VCaP (cell line): Measurements from ENCODE around the gene OR7C1.
"Not testable (repeated sequence)": the region's sequence is repeated elsewhere in the genome, so short reads cannot be mapped to it uniquely, and the experiment has no call there.

Source experiments
- H3K27ac ChIP-seq: fragments of 450-650 bp; 2 replicates; pipeline ENCODE4 v1.5.1; 2017
- TF ChIP-seq, protein P1 (sequence below): fragments of 450-650 bp; conservative IDR thresholded peaks from 2 replicates; pipeline ENCODE4 v1.5.1; 2017; ENCODE audit warnings: mild to moderate bottlenecking, moderate library complexity

The OR7C1 gene

DNA sequence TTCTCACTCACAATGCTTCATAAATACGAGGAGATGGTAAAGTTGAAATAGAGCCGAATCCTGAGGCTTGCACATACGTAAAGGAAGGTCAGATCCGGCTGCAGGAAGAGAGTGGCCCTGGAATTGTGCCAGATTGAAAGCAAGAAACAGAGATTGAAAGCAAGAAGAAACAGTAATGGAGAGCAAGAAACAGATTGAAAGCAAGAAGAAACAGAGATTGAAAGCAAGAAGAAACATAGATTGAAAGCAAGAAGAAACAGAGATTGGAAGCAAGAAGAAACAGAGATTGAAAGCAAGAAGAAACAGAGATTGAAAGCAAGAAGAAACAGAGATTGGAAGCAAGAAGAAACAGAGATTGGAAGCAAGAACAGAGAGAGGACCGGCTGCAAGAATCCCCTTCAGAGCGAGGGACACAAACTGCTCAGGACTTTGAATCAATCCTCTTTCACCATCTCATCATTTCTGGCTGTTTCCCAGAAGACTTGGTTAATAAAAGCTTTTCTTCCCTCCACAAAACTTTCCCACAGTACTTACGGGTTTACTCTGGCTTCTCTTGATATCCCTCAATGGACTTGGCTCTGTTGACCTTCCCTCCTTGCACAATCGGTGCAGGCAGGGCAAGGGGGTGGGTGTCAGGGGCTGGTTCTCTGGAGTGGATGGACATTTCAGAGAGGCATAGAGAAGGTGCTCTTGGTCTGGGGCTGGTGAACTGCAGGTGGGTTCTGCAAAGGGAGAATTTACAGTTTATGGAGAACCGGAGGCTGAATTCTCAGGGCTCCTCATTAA lies 25.5 kb downstream of the OR7C1 start:
- no peak overlapping the region for H3K27ac ChIP-seq
- TF ChIP-seq, protein P1, sequence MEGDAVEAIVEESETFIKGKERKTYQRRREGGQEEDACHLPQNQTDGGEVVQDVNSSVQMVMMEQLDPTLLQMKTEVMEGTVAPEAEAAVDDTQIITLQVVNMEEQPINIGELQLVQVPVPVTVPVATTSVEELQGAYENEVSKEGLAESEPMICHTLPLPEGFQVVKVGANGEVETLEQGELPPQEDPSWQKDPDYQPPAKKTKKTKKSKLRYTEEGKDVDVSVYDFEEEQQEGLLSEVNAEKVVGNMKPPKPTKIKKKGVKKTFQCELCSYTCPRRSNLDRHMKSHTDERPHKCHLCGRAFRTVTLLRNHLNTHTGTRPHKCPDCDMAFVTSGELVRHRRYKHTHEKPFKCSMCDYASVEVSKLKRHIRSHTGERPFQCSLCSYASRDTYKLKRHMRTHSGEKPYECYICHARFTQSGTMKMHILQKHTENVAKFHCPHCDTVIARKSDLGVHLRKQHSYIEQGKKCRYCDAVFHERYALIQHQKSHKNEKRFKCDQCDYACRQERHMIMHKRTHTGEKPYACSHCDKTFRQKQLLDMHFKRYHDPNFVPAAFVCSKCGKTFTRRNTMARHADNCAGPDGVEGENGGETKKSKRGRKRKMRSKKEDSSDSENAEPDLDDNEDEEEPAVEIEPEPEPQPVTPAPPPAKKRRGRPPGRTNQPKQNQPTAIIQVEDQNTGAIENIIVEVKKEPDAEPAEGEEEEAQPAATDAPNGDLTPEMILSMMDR, result no peak

DNA sequence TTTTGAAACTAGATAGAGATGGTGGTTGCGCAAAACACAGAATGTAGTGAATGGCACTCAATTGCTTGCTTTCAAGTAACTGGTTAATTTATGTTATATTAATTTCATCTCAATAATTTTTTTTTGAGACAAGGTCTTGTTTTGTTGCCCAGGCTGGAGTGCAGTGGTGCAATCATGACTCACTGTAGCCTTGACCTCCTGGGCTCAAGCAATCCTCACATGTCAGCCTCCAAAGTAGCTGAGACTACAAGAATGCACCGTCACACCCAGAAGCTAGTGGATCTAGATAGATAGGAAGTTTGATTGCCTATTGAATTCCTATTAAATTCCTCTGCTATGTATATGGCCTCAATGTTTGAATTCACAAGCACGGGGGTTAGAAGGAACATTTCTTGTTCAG lies 30.2 kb downstream of the OR7C1 start:
- H3K27ac ChIP-seq, result no peak overlapping the region
- TF ChIP-seq, protein P1, result no peak

GRCh38 chr19:14798760-14799159 lies 36.2 kb downstream of the OR7C1 start:
- H3K27ac ChIP-seq, result no peak overlapping the region
- TF ChIP-seq, protein P1, result no peak

DNA sequence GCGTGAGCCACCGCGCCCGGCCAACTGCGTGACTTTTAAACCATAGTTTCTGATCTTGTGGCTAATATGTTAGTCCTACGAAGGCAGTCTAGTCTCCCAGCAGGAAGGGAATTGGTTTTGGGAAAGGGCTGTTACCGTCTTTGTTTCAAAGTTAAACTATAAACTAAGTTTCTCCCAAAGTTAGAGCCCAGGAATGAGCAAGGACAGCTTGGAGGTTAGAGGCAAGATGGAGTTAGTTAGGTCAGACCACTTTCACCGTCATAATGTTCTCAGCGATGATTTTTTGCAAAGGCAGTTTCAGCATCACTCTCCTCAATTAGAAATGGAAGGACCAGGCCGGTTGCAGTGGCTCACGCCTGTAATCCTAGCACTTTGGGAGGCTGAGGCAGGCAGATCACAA lies 39.0 kb downstream of the OR7C1 start:
- H3K27ac ChIP-seq, result no peak overlapping the region
- TF ChIP-seq, protein P1, result no peak

GRCh38 chr19:14795078-14795721 lies 39.8 kb downstream of the OR7C1 start:
- TF ChIP-seq, protein P1, result no peak
- H3K27ac ChIP-seq, result no peak overlapping the region

DNA sequence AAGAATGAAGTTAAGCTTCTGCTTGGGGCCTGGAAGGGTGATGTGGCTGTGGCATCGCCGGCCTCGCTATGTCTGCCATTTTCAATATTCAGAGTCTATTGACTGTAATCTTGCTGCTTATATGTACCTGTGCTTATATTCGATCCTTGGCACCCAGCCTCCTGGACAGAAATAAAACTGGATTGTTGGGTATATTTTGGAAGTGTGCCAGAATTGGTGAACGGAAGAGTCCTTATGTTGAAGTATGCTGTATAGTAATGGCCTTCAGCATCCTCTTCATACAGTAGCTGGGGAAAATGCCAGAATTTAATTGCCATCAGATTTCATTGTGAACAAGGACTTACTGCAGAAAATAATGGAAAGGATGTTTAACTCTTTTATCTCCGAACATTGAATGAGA lies 42.7 kb downstream of the OR7C1 start:
- H3K27ac ChIP-seq, result not testable (repeated sequence)

DNA sequence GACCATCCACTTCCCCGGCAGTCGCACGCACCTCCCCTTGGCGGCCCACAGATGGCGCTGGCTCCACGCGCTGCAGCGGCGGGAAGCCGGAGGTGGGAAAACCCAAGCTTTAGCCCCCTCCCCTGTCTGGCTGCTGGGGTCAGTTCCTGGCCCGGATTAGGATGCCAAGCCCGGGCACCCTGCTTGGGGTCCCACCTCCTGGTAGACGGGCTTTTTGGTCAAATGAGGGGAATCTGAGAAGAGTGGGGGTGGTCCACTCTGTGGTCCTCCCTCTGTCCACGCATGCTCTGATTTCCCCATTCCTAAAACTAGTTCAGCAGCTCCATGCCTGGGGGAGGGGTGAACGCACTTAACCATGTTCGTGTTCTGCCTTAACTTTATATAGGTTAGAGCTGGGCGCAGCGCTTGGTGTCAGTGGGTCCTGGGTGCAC lies 48.5 kb downstream of the OR7C1 start:
- TF ChIP-seq, protein P1, result peak; percentile 99
- peak overlapping the region; percentile 29; the same call in 1 of the 2 replicates for H3K27ac ChIP-seq

DNA sequence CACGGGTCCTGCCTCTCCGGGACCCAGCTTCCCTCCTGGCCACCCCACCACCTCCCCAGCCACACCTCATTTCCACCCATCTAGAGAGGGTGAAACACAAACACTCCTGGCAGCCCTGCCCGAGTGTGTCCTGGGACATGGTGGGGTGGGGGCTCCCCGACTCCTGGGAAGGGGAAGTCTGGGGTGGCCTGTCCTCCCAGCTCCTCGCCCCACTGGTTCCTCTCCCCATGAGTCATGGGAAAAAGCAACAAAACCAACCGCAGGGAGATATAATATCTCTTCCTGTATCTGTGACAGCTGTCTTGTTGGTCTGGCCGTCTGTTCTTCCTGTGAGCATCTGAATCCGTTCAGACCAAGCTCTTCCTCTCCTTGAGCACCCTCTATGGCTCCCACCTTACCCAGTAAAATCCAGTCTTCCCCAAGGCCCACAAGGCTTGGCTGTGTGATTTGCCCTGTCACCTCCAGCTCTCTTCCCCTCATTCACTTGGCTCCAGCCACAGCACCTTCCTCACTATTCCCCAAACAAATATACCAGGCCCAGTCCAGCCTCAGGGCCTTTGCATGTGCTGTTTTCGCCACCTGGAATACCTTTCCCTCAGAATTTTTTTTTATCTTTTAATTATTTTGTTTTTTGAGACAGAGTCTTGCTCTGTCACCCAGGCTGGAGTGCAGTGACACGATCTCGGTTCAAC lies 49.7 kb downstream of the OR7C1 start:
- not testable (repeated sequence) for H3K27ac ChIP-seq

DNA sequence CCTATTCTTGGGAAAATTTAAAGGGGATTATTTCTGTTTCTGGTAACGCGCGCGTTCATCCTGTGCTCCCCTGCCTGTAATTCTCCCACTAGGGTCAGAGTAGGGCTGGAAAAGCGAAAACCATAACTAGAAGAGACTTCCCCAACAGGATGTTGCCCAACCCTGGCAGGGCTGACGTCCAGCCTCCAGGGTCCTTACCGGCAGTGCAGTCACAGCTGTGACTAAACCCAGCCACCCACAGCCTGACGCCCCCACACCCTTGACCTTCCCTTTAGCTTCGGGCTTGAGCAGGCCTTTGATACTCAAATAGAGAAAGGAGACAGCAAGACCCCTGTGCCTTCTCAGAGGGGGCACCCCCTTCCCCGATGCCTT lies 50.3 kb downstream of the OR7C1 start:
- not testable (repeated sequence) for H3K27ac ChIP-seq

DNA sequence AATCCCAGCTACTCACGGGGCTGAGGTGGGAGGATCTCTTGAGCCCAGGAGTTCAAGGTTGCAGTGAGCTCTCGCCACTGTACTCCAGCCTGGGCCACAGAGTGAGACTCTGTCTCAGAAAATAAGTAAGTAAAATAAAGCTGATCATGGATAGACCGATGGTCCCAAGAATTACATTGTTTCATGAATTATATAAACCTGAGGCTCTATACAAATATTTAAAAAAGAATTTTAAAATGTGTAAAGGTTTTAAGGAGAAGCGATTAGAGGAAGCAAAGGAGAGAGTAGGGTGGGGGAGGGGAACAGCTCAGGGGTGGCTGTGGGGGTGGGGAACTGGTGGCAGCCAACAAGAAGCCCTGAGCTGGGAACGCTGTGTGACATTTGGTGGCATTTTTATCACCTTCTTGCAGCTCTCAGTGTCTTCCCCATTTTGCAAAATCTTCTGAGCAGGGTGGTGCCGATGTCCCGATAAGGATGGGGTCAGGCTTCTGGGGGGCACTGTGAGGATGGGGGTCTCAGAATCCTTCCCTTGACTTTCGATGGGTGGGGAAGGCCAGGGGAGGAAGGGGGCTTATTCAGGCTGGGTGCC lies 51.5 kb downstream of the OR7C1 start:
- H3K27ac ChIP-seq, result not testable (repeated sequence)
